ENCODE data around the gene PSMB8. TPM values are rescaled to one million over a fixed set of nuclear protein-coding genes. Genes with fewer than 3 reads are reported as not detected.

The PSMB8 gene
- total RNA-seq, 2 donors from 2014 or later: 9.9 to 24.1 TPM

DNA sequence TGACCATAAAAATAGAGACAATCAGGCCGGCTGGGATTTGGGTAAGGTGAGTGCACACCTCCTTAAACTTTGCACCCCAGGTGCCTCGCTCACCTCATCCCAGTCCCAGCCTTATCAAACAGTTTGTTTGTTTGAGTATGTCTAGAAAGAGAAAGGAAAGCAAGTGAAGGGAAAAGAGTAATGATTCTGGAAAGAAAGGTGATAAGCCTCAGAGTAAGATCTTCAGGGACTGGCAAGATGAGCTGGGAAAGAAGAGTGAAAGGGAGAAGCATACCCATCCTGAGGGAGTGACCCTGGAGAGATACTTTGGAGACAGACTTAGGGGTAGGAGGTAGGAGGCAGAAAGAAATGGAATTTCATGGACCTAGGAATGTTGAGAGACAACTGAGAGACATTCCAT is 7.0 kb downstream of the PSMB8 start:
- intact Hi-C loops (cut with DNase I): no loop called here
- Histone ChIP-seq H3K27me3 (no peaks in the 10 kb centered on the region), H3K9me3 (no peaks in the 10 kb centered on the region), H3K4me1 (peaks cover 12% of the 10 kb centered on the region), H3K4me3 (no peak overlapping the region), H3K36me3 (replicated peaks in 1 of 2; ENCODE audit: insufficient read depth in 1 of 2, low read depth in 2 of 2) (peaks cover 0 to 4% of the 10 kb centered on the region in 2 donors), H3K27ac (no peak overlapping the region)
- DNase-seq (no peak), ATAC-seq (no peak)
- 62 to 76% methylated on average over 2 of the region's 2 CpGs for WGBS, 2 donors
- TF ChIP-seq POLR2A (IDR thresholded peaks at IDR 0.05): no peak
- TF ChIP-seq, protein P1, sequence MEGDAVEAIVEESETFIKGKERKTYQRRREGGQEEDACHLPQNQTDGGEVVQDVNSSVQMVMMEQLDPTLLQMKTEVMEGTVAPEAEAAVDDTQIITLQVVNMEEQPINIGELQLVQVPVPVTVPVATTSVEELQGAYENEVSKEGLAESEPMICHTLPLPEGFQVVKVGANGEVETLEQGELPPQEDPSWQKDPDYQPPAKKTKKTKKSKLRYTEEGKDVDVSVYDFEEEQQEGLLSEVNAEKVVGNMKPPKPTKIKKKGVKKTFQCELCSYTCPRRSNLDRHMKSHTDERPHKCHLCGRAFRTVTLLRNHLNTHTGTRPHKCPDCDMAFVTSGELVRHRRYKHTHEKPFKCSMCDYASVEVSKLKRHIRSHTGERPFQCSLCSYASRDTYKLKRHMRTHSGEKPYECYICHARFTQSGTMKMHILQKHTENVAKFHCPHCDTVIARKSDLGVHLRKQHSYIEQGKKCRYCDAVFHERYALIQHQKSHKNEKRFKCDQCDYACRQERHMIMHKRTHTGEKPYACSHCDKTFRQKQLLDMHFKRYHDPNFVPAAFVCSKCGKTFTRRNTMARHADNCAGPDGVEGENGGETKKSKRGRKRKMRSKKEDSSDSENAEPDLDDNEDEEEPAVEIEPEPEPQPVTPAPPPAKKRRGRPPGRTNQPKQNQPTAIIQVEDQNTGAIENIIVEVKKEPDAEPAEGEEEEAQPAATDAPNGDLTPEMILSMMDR (IDR thresholded peaks at IDR 0.05): no peak

DNA sequence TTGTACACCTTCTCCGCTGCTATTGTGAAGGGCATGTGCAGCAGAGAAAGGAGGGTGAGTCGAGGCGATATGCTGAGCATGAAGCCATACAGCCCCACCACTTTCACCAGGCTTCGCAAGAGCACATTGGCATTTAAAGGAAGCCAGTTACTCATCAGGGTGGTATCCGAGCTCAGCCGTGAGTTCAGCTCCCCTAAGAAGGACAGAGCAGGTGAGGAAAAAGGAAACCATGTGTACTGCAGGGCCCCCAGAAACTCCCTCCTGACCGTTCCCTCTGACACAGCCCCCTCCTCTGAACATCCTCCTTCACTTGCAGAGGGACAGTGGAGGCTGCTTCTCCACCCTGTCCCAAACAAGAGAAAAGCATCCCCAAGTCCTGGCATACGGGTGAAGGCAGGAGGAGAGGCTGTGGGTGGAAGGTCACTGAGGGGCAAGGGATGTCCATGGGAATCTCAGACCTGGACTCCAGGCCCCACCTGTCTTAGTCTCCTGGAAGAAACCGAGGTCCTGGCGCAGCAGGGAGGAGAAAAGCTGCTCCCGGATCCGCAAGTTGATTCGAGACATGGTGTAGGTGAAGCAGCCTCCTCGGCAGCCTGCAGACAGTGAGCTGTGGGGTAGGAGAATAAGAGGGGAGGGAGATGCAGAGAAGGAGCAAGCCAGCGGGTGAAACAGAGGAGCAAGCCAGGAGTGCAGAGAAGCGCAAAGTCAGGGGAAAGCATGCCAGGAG is 8.5 kb downstream of the PSMB8 start:
- Histone ChIP-seq H3K4me1 (peaks cover 12% of the 10 kb centered on the region), H3K36me3 (replicated peaks in 1 of 2; ENCODE audit: insufficient read depth in 1 of 2, low read depth in 2 of 2) (peaks cover 0 to 5% of the 10 kb centered on the region in 2 donors), H3K9me3 (no peaks in the 10 kb centered on the region), H3K27me3 (no peaks in the 10 kb centered on the region), H3K4me3 (no peak overlapping the region), H3K27ac (no peak overlapping the region)
- no peak for ATAC-seq
- intact Hi-C loops (cut with DNase I): no loop called here
- DNase-seq: no peak
- TF ChIP-seq, protein P1 (IDR thresholded peaks at IDR 0.05): no peak
- TF ChIP-seq POLR2A (IDR thresholded peaks at IDR 0.05): no peak
- WGBS, 2 donors: 87 to 91% methylated on average over 16 of the region's 16 CpGs

DNA sequence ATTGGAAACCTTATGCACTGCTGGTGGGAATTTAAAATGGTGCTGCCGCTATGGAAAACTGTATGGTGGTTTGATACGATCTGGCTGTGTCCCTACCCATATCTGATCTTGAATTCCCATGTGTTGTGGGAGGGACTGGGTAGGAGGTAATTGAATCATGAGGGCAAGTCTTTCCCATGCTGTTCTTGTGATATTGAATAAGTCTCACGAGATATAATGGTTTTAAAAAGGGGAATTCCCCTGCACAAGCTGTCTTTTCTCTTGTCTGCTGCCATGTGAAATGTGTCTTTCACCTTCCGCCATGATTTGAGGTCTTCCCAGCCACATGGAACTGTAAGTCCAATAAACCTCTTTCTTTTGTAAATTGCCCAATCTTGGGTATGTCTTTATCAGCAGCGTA is 10.2 kb downstream of the PSMB8 start:
- WGBS, 2 donors: 84 to 89% methylated on average over 5 of the region's 5 CpGs
- ATAC-seq (no peak), DNase-seq (no peak)
- no peak overlapping the region for H3K4me3 ChIP-seq
- H3K36me3 ChIP-seq (replicated peaks in 1 of 2; ENCODE audit: insufficient read depth in 1 of 2, low read depth in 2 of 2): peaks cover 0 to 10% of the 10 kb centered on the region in 2 donors
- no peak overlapping the region for H3K27ac ChIP-seq
- intact Hi-C loops (cut with DNase I): loop anchor here (5.0 kb wide), 1 partner anchor 34 kb away; no protein-coding TSS in a partner anchor
- H3K9me3 ChIP-seq: no peaks in the 10 kb centered on the region
- no peaks in the 10 kb centered on the region for H3K27me3 ChIP-seq
- peaks cover 8% of the 10 kb centered on the region for H3K4me1 ChIP-seq
- no peak for TF ChIP-seq POLR2A (IDR thresholded peaks at IDR 0.05)
- TF ChIP-seq, protein P1 (IDR thresholded peaks at IDR 0.05): no peak

DNA sequence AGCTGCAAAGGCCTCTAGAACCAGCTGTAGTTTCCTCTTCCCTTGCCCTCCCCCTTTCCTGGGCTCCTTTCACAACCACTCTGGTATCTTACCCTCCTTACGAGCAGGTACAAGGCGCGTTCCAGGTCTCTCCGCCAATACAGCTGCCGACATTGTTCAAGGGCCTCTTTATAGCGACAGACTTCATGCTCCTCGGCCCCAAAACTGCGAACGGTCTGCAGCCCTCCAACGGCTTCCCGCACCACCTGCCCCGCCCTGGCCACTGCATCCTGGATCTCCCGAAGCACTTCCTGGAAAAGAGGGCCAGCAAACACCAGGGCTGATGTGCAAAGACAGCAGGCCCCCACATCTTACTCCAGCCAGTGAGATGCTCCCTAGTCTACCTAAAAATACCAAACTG is 11.3 kb downstream of the PSMB8 start:
- no peak overlapping the region for H3K4me3 ChIP-seq
- TF ChIP-seq, protein P1 (IDR thresholded peaks at IDR 0.05): no peak
- TF ChIP-seq POLR2A (IDR thresholded peaks at IDR 0.05): no peak
- no peak for ATAC-seq
- no peak for DNase-seq
- no peaks in the 10 kb centered on the region for H3K27me3 ChIP-seq
- H3K4me1 ChIP-seq: peaks cover 3% of the 10 kb centered on the region
- H3K36me3 ChIP-seq (replicated peaks in 1 of 2; ENCODE audit: insufficient read depth in 1 of 2, low read depth in 2 of 2): peaks cover 0 to 10% of the 10 kb centered on the region in 2 donors
- 79 to 87% methylated on average over 13 of the region's 13 CpGs for WGBS, 2 donors
- H3K27ac ChIP-seq: no peak overlapping the region
- H3K9me3 ChIP-seq: no peaks in the 10 kb centered on the region
- intact Hi-C loops (cut with DNase I): loop anchor here (5.0 kb wide), 1 partner anchor 35 kb away; no protein-coding TSS in a partner anchor

DNA sequence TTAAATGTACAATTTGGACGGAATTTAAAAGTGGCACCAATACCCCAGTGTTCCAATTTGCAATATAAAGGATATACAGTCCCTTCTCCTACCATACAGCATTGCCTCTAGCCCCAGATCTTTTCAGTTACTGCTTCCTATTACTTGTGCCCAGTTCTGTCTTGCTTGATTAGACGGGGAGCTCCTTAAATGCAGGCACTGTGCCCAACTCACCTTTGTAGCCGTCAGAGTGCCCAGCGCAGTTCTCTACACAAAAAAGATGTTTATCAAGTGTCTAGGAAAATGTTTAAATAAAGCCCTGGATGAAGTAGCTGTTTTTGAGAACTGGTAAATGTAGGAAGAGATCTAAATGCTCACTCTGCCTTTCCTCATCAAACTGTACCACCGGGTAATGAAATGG is 12.9 kb downstream of the PSMB8 start:
- Histone ChIP-seq H3K27me3 (no peaks in the 10 kb centered on the region), H3K4me3 (no peak overlapping the region), H3K27ac (no peak overlapping the region), H3K4me1 (peaks cover 3% of the 10 kb centered on the region), H3K9me3 (no peaks in the 10 kb centered on the region), H3K36me3 (replicated peaks in 1 of 2; ENCODE audit: insufficient read depth in 1 of 2, low read depth in 2 of 2) (peaks cover 0 to 10% of the 10 kb centered on the region in 2 donors)
- ATAC-seq (no peak), DNase-seq (no peak)
- TF ChIP-seq, protein P1 (IDR thresholded peaks at IDR 0.05): no peak
- TF ChIP-seq POLR2A (IDR thresholded peaks at IDR 0.05): no peak
- intact Hi-C loops (cut with DNase I): loop anchor here (5.0 kb wide), 1 partner anchor 36 kb away; no protein-coding TSS in a partner anchor
- WGBS, 2 donors: 70 to 83% methylated on average over 5 of the region's 5 CpGs
